ENCODE data around the gene PSMG1. TPM values are rescaled to one million over a fixed set of nuclear protein-coding genes. Genes with fewer than 3 reads are reported as not detected.

Gene PSMG1
- total RNA-seq, 4 donors from 2014 or later, result 16.9 to 36.8 (median 25.5) TPM

DNA sequence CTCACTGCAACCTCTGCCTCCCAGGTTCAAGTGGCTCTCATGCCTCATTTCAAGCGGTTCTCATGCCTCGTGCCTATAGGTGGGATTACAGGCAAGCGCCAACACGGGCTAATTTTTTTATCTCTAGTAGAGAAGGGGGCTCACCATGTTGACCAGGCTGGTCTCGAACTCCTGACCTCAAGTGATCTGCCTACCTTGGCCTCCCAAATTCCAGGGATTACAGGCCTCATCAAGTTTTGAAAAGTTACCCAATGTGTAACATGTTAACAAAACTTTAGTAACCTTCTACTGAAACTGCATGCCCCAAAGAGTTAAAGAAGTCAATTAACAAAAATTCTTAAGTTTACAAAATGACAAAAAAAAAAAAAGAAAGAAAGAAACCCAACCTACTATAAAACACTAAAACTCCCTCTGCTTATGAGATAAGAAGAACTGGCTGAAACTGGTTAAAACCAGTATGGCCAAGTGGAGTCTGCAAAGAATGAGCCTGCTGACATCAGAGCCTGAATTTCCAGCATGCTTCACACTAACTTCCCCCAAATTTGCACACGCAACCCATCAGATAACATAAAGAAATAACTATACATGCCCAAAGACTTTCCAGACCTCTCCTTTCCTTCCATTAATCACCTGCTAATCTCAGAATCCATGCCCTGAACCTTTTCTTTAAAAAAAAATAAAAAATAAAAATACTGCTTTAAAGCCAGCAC, 25.5 kb upstream of the PSMG1 start:
- TF ChIP-seq, protein P1, sequence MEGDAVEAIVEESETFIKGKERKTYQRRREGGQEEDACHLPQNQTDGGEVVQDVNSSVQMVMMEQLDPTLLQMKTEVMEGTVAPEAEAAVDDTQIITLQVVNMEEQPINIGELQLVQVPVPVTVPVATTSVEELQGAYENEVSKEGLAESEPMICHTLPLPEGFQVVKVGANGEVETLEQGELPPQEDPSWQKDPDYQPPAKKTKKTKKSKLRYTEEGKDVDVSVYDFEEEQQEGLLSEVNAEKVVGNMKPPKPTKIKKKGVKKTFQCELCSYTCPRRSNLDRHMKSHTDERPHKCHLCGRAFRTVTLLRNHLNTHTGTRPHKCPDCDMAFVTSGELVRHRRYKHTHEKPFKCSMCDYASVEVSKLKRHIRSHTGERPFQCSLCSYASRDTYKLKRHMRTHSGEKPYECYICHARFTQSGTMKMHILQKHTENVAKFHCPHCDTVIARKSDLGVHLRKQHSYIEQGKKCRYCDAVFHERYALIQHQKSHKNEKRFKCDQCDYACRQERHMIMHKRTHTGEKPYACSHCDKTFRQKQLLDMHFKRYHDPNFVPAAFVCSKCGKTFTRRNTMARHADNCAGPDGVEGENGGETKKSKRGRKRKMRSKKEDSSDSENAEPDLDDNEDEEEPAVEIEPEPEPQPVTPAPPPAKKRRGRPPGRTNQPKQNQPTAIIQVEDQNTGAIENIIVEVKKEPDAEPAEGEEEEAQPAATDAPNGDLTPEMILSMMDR (IDR thresholded peaks at IDR 0.05), result no peak
- TF ChIP-seq POLR2A (IDR thresholded peaks at IDR 0.05), result no peak
- no peak overlapping the region for H3K4me3 ChIP-seq (ENCODE audit: low read depth, poor library complexity, severe bottlenecking)
- WGBS, 2 donors, result 95 to 96% methylated on average over 6 of the region's 6 CpGs
- DNase-seq (ENCODE audit: low spot score in 2 of 2), result no peak
- intact Hi-C loops (cut with DNase I; ENCODE audit: low total_unique reads), result no loop called here

DNA sequence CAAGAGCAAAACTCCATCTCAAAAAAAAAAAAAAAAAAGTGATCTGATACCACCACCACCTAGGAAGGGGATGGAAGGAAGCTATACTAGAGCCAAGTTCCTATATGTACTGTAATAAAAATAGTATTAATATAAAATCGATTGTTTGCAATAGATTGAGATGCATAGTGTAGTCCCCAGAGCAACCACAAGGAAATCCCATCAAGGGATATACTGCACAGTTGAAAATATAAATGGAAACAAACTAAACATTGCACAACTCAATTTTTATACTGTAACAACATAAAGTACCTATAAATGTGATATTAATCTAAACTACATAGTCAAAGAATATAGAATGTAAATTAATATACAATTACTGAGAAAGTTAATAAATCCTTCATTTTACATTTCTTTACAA, 20.9 kb upstream of the PSMG1 start:
- no peak overlapping the region for H3K4me3 ChIP-seq (ENCODE audit: low read depth, poor library complexity, severe bottlenecking)
- no peak for DNase-seq (ENCODE audit: low spot score in 2 of 2)
- TF ChIP-seq, protein P1 (IDR thresholded peaks at IDR 0.05), result no peak
- no peak for TF ChIP-seq POLR2A (IDR thresholded peaks at IDR 0.05)
- intact Hi-C loops (cut with DNase I; ENCODE audit: low total_unique reads), result no loop called here
- WGBS, 2 donors, result 76 to 88% methylated on average over 1 of the region's 1 CpG

GRCh38 chr21:39198800-39199199, 15.5 kb upstream of the PSMG1 start:
- H3K4me3 ChIP-seq (ENCODE audit: low read depth, poor library complexity, severe bottlenecking), result no peak overlapping the region
- WGBS, 2 donors, result 86% methylated on average over 2 of the region's 2 CpGs
- TF ChIP-seq, protein P1 (IDR thresholded peaks at IDR 0.05), result no peak
- TF ChIP-seq POLR2A (IDR thresholded peaks at IDR 0.05), result no peak
- no peak for DNase-seq (ENCODE audit: low spot score in 2 of 2)
- intact Hi-C loops (cut with DNase I; ENCODE audit: low total_unique reads), result no loop called here

DNA sequence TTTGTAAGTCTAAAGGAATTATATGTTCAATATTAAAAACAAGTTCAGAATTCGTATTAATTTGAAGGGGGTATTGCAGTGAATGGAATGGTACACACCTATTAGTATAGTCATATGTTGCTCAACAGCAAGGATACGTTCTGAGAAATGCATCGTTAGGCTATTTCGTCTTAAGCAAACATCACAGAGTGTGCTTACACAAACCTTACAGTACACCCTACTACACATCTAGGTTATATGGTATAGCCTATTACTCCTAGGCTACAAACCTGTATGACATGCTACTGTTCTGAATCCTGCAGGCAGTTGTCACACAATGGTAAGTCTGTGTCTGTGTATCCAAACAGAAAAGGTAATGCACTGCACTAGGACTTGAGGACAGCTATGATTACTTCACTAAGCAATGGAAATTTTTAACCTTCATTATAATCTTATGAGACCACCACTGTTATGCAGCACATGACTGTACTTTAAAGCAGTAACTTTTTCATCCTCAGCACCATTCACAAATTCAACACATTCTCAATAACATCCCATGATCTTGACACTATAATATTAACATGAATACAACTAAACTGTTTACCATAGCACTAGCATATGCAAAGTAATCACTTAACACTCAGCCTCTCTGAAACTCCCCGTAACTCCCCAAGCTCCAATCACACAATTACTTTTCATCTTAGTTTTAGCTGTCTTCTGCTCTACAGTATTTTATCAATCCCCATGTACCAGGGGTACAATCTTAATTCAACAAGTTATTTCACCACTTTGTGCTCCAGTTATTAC, 14.4 kb upstream of the PSMG1 start:
- no peak for TF ChIP-seq POLR2A (IDR thresholded peaks at IDR 0.05)
- TF ChIP-seq, protein P1 (IDR thresholded peaks at IDR 0.05), result no peak
- 84 to 95% methylated on average over 5 of the region's 5 CpGs for WGBS, 2 donors

DNA sequence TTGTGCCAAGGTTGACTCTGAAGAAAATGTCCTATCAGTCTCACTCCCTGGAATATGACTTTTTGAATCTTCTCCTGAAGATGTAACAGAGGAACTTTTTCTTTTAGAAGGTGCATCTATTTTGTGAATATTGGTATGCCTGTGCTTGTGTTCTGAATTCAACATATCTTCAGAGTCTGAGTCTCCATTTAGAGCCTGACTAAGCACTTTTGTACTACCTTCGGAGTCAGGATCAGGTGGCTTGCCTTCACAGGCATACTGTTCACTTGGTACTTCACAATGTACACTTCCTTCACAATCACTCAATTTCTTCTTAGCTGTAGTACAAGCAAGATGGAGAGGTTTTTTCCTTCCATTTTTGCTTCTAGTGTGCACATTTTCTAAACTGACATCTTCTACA, 13.6 kb upstream of the PSMG1 start:
- intact Hi-C loops (cut with DNase I; ENCODE audit: low total_unique reads), result no loop called here
- DNase-seq (ENCODE audit: low spot score in 2 of 2), result no peak
- H3K4me3 ChIP-seq (ENCODE audit: low read depth, poor library complexity, severe bottlenecking), result no peak overlapping the region
- TF ChIP-seq POLR2A (IDR thresholded peaks at IDR 0.05), result no peak
- TF ChIP-seq, protein P1 (IDR thresholded peaks at IDR 0.05), result no peak
- 96% methylated on average over 1 of the region's 1 CpG for WGBS, 2 donors

More for the DNA sequence above, 14.4 kb upstream of the PSMG1 start:
- no peak overlapping the region for H3K4me3 ChIP-seq (ENCODE audit: low read depth, poor library complexity, severe bottlenecking)
- intact Hi-C loops (cut with DNase I; ENCODE audit: low total_unique reads), result no loop called here
- DNase-seq (ENCODE audit: low spot score in 2 of 2), result no peak

Data from lower leg skin (tissue), 4 donors.